SK-N-SH (cell line): Measurements from ENCODE around the gene PHKG2.

ENCODE experiments used
- CTCF ChIP-seq: fragments of 200-600 bp; sonication (generic); IDR thresholded peaks from 2 replicates; pipeline ENCODE4 v1.6.1; 2017; ENCODE audit warnings: antibody characterized with exemption, mild to moderate bottlenecking, moderate library complexity
- FOXM1 ChIP-seq: IDR thresholded peaks from 2 replicates; pipeline ENCODE4 v1.4.0; 2012; ENCODE audit warnings: low read depth, mild to moderate bottlenecking
- MAX ChIP-seq: IDR thresholded peaks from 2 replicates; pipeline ENCODE4 v1.4.0; 2012; ENCODE audit warnings: low read depth
- NFIC ChIP-seq: IDR thresholded peaks from 2 replicates; pipeline ENCODE4 v1.4.0; 2012; ENCODE audit warnings: borderline replicate concordance
- POLR2AphosphoS5 ChIP-seq: IDR thresholded peaks from 2 replicates; pipeline ENCODE4 v1.6.1; 2012; ENCODE audit warnings: low read depth, low read length
- TAF1 ChIP-seq: IDR thresholded peaks from 2 replicates; pipeline ENCODE4 v1.6.1; 2012; ENCODE audit warnings: low read depth, mild to moderate bottlenecking, low read length, moderate library complexity, borderline replicate concordance
- USF1 ChIP-seq: IDR thresholded peaks from 2 replicates; pipeline ENCODE4 v1.4.0; 2012; ENCODE audit warnings: low read depth, borderline replicate concordance

DNA sequence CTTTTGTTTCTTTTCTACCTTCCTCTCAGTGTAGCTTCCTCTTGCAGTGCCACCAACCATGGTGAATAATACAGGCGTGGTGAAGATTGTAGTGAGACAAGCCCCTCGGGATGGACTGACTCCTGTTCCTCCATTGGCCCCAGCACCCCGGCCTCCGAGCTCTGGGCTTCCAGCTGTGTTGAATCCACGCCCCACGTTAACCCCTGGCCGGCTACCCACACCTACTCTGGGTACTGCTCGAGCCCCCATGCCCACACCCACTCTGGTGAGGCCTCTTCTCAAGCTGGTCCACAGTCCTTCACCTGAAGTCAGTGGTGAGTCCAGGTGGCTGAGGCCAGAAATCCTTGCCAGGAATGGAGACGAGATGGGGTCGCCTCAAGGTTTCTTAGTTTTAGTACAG is 25.3 kb upstream of the PHKG2 start:
- no peak for TF ChIP-seq POLR2AphosphoS5
- TF ChIP-seq USF1: no peak
- no peak for TF ChIP-seq CTCF
- no peak for TF ChIP-seq MAX
- TF ChIP-seq FOXM1: no peak
- no peak for TF ChIP-seq NFIC
- no peak for TF ChIP-seq TAF1
